Measurements from ENCODE around the gene PIK3C2B. TPM values are rescaled to one million over a fixed set of nuclear protein-coding genes. Genes with fewer than 3 reads are reported as not detected.

The PIK3C2B gene
- total RNA-seq, 2 donors from 2014 or later = 67.6 to 85.5 TPM

DNA sequence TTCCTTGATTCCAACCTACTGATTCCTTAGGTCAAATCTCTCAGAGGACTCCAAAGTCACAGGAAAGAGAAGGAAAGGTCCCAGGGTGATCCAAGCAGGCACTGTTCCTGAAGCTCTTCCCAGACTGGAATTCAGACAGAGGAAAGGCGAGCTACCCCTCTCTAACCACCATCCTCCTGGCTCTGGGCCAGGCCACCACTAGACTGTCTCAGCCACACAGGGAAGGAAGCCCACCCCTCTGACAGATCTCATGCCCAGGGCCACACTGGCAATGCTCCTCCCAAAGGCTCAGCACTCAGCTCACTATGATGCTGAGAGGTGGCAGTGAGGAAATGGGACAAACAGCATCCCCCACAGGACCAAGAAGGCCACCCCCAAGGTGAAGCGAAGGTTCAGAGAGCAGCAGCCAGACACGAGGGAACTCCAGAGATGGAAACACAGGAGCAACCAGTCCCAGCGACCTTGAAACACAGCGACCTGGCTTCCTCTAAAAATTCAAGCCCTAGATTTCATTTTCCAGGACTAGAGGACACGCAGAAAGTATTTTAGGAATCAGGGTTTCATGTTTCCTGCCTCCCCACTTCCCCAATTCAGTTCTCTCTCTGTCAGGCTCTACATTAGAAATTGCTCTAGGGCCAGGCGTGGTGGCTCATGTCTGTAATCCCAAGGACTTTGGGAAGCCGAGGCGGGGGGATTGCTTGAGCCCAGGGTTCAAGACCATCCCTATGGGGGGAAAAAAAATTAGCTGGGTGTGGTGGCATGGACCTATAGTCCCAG is 18.8 kb downstream of the PIK3C2B start:
- TF ChIP-seq, protein P1, sequence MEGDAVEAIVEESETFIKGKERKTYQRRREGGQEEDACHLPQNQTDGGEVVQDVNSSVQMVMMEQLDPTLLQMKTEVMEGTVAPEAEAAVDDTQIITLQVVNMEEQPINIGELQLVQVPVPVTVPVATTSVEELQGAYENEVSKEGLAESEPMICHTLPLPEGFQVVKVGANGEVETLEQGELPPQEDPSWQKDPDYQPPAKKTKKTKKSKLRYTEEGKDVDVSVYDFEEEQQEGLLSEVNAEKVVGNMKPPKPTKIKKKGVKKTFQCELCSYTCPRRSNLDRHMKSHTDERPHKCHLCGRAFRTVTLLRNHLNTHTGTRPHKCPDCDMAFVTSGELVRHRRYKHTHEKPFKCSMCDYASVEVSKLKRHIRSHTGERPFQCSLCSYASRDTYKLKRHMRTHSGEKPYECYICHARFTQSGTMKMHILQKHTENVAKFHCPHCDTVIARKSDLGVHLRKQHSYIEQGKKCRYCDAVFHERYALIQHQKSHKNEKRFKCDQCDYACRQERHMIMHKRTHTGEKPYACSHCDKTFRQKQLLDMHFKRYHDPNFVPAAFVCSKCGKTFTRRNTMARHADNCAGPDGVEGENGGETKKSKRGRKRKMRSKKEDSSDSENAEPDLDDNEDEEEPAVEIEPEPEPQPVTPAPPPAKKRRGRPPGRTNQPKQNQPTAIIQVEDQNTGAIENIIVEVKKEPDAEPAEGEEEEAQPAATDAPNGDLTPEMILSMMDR (IDR thresholded peaks at IDR 0.05) = no peak
- intact Hi-C loops (cut with DNase I) = loop anchor here (2.0 kb wide), 1 partner anchor 15 kb away; no protein-coding TSS in a partner anchor

DNA sequence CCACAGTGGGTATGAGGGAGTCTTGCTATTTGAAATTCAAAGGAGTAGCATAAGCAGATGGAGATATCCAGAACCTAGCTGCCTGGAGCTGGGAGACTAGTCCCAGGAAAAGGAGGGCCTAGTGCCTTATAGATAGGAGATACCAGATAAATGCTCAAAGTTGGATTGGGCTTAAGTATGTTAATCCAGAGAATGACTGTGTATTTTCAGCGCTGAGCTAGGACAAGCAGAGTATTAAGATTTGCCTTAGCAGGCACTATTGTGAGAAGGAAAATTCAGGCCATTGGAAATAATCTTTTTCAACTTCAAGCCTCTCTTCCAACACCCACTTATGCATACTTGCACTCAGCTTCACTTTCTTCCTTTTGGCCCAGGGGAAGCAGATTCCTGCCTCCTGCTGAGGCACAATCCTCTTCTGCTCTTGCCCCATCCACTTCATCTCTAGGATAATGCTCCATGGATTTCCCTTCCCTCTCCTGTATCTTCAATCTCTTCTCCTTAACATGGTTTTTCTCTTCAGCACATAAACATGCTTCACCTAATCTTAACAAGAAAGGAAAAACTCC is 21.1 kb downstream of the PIK3C2B start:
- no peaks in the 10 kb centered on the region for H3K36me3 ChIP-seq
- DNase-seq = no peak
- H3K4me1 ChIP-seq = peaks cover 8% of the 10 kb centered on the region
- no peaks in the 10 kb centered on the region for H3K9me3 ChIP-seq
- no peaks in the 10 kb centered on the region for H3K27me3 ChIP-seq
- intact Hi-C loops (cut with DNase I) = no loop called here
- TF ChIP-seq, protein P1 (IDR thresholded peaks at IDR 0.05) = no peak
- H3K9ac ChIP-seq (ENCODE audit: low read depth in 2 of 2, low read length in 2 of 2) = no peak overlapping the region
- H3K4me3 ChIP-seq = no peak overlapping the region
- no peak overlapping the region for H3K27ac ChIP-seq

More for the DNA sequence above, 18.8 kb downstream of the PIK3C2B start:
- Histone ChIP-seq H3K27me3 (no peaks in the 10 kb centered on the region), H3K36me3 (no peaks in the 10 kb centered on the region), H3K4me1 (peaks cover 17% of the 10 kb centered on the region), H3K9ac (ENCODE audit: low read depth in 2 of 2, low read length in 2 of 2) (no peak overlapping the region), H3K9me3 (no peaks in the 10 kb centered on the region), H3K27ac (no peak overlapping the region), H3K4me3 (no peak overlapping the region)
- DNase-seq = no peak

DNA sequence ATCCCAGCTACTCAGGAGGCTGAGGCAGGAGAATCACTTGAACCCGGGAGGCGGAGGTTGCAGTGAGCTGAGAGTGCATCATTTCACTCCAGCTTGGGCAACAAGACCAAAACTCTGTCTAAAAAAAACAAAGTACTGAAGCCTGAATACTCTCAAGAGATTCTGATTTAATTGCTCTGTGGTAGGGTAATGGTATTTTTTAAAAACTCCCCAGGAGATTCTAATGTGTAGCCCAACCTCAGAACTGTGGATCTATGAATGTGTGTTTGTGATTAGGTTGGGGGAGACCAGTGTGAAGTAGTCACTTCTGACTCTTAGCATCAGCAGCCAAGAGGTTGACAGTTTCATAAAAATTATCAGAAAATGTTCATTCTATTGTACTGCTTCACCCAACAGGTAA is 21.9 kb downstream of the PIK3C2B start:
- no peak overlapping the region for H3K9ac ChIP-seq (ENCODE audit: low read depth in 2 of 2, low read length in 2 of 2)
- no peaks in the 10 kb centered on the region for H3K27me3 ChIP-seq
- DNase-seq = no peak
- TF ChIP-seq, protein P1 (IDR thresholded peaks at IDR 0.05) = no peak
- no peaks in the 10 kb centered on the region for H3K36me3 ChIP-seq
- intact Hi-C loops (cut with DNase I) = no loop called here
- H3K4me1 ChIP-seq = peaks cover 8% of the 10 kb centered on the region
- H3K4me3 ChIP-seq = no peak overlapping the region
- H3K9me3 ChIP-seq = no peaks in the 10 kb centered on the region
- no peak overlapping the region for H3K27ac ChIP-seq

DNA sequence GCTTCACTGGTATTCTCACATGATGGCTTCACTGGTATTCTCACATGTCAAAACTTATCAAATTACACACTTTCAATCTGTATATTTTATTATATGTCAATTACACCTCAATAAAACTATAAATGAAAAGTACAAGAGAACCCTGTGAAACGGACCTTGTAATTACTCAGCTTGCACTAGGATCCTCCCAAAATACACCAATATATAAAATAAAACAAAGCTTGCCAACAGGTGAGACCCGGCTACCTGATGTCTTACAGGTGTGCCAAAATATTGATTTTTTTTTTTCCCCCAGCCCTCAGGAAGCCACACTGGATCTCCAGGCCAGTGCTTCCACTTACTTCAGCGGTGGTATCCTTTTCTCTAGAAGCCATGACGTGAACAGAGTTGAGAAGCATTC is 22.9 kb downstream of the PIK3C2B start:
- H3K4me3 ChIP-seq = no peak overlapping the region
- H3K36me3 ChIP-seq = no peaks in the 10 kb centered on the region
- H3K9ac ChIP-seq (ENCODE audit: low read depth in 2 of 2, low read length in 2 of 2) = no peak overlapping the region
- H3K9me3 ChIP-seq = no peaks in the 10 kb centered on the region
- DNase-seq = no peak
- no peaks in the 10 kb centered on the region for H3K4me1 ChIP-seq
- TF ChIP-seq, protein P1 (IDR thresholded peaks at IDR 0.05) = no peak
- intact Hi-C loops (cut with DNase I) = no loop called here
- no peaks in the 10 kb centered on the region for H3K27me3 ChIP-seq
- no peak overlapping the region for H3K27ac ChIP-seq

DNA sequence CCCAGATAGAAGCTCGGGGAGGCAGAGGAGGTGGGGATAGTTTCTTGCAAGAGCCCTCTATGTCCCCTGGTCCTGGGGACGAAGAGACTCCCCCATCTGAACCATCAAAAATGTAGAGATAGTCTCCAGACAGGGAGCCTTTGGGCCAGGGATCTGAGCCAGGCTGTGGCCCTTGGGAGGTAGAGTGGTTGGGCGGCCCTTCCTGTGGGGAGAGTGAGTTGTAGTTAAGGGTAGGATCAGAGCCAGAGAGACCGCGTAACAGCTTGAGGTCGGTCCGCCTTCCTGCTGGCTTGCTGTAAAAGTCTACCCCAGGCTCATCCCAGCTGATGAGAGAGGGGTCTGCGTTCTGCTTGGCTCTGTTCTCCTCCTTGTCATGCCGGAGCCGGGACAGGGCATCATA is 25.3 kb downstream of the PIK3C2B start:
- H3K36me3 ChIP-seq = no peaks in the 10 kb centered on the region
- no peak overlapping the region for H3K27ac ChIP-seq
- no peaks in the 10 kb centered on the region for H3K9me3 ChIP-seq
- H3K9ac ChIP-seq (ENCODE audit: low read depth in 2 of 2, low read length in 2 of 2) = no peak overlapping the region
- no peak for DNase-seq
- TF ChIP-seq, protein P1 (IDR thresholded peaks at IDR 0.05) = no peak
- intact Hi-C loops (cut with DNase I) = no loop called here
- H3K4me3 ChIP-seq = no peak overlapping the region
- H3K27me3 ChIP-seq = no peaks in the 10 kb centered on the region
- no peaks in the 10 kb centered on the region for H3K4me1 ChIP-seq

All from colonic mucosa (tissue), 4 donors.